ENCODE measurements around the gene PPP2R1A. TPM values are rescaled to one million over a fixed set of nuclear protein-coding genes. Genes with fewer than 3 reads are reported as not detected.

The PPP2R1A gene
- total and polyA plus RNA-seq, 2 of the 13 experiments (the other 11 are each of a cell fraction or from before 2014, with no cell fraction given) = 86.7 to 130 TPM

GRCh38 chr19:52141203-52141602 lies 48.6 kb upstream of the PPP2R1A start (continued):
- TF ChIP-seq HINFP (CRISPR knock-in tag; IDR thresholded peaks at IDR 0.05; ENCODE audit: low read depth) (no peak), KLF6 (CRISPR knock-in tag; IDR thresholded peaks at IDR 0.05) (no peak), CSRNP2 (CRISPR knock-in tag; conservative IDR thresholded peaks at IDR 0.05; ENCODE audit: low read depth) (no peak), ZNF577 (CRISPR knock-in tag; IDR thresholded peaks at IDR 0.05; ENCODE audit: borderline replicate concordance, low read depth) (no peak), SALL1 (CRISPR knock-in tag; IDR thresholded peaks at IDR 0.05) (no peak), KDM5A (IDR thresholded peaks at IDR 0.05; ENCODE audit: borderline replicate concordance, low read length) (no peak), ZNF616 (CRISPR knock-in tag; IDR thresholded peaks at IDR 0.05; ENCODE audit: low read depth) (no peak)

- in situ Hi-C loops (cut with HindIII; ENCODE audit: extremely low pct_ligation_motif_present, low pct_unique_long_range_greater_than_20kb) = no loop called here
- WGBS (ENCODE audit: low lambda C conversion rate) = 12% methylated on average over 3 of the region's 3 CpGs
- Histone ChIP-seq H3K27ac (ENCODE audit: extremely low read length, insufficient read depth, low read length) (no peak overlapping the region), H3K9me3 (ENCODE audit: low read length) (peaks cover 38% of the 10 kb centered on the region), H3K36me3 (replicated peaks in 1 of 2; ENCODE audit: control insufficient read depth in 1 of 2, insufficient read depth in 2 of 2, low read length in 2 of 2) (no peaks in the 10 kb centered on the region), H3K79me2 (ENCODE audit: insufficient read depth, low read length) (peaks cover 13% of the 10 kb centered on the region), H3K4me3 (replicated peaks in 1 of 3; ENCODE audit: insufficient read depth in 1 of 3, low read depth in 2 of 3, low read length in 3 of 3) (no peak overlapping the region), H3K4me1 (ENCODE audit: insufficient read depth, low read length) (peaks cover 25% of the 10 kb centered on the region), H3K27me3 (ENCODE audit: control insufficient read depth in 1 of 2, insufficient read depth in 2 of 2, low read length in 2 of 2) (no peaks in the 10 kb centered on the region; a peak in 2 of 5 replicates), H3K4me2 (ENCODE audit: low read depth, low read length) (no peak overlapping the region), H2AFZ (ENCODE audit: low read length) (no peak overlapping the region), H3K9ac (ENCODE audit: insufficient read depth, low read depth, low read length) (no peak overlapping the region), H4K20me1 (ENCODE audit: insufficient read depth, low read length) (no peaks in the 10 kb centered on the region)
- intact Hi-C loops (cut with micrococcal nuclease; ENCODE audit: unreplicated experiment) = no loop called here
- BruUV-seq (replicated peaks) = no TSS peak
- ATAC-seq (no peak), DNase-seq (ENCODE audit: low spot score) (no peak), FAIRE-seq (no peak)
- POLR2A ChIA-PET = no interaction called here
- CTCF ChIA-PET (ENCODE audit: low intra/inter-chr PET ratio, low total read pairs) = no interaction called here
- TF ChIP-seq TFE3 (CRISPR knock-in tag; IDR thresholded peaks at IDR 0.05) = no peak
- TF ChIP-seq KDM3A (CRISPR knock-in tag; IDR thresholded peaks at IDR 0.05; ENCODE audit: low read depth) = no peak
- no peak for TF ChIP-seq ZBTB8A (CRISPR knock-in tag; IDR thresholded peaks at IDR 0.05; ENCODE audit: borderline replicate concordance, low read depth)
- TF ChIP-seq ZNF274 (CRISPR knock-in tag; IDR thresholded peaks at IDR 0.05) = no peak
- no peak for TF ChIP-seq SOX6 (IDR thresholded peaks at IDR 0.05)
- no peak for TF ChIP-seq SOX6 (CRISPR knock-in tag; IDR thresholded peaks at IDR 0.05)
- TF ChIP-seq MLXIP (CRISPR knock-in tag; IDR thresholded peaks at IDR 0.05; ENCODE audit: borderline replicate concordance) = no peak
- TF ChIP-seq ZNF768 (CRISPR knock-in tag; IDR thresholded peaks at IDR 0.05) = no peak
- no peak for TF ChIP-seq GATAD1 (CRISPR knock-in tag; IDR thresholded peaks at IDR 0.05)
Measured at GRCh38 chr19:52142001-52142595, 47.8 kb upstream of the PPP2R1A start.

All from HepG2 (cell line).